Peyer's patch (tissue), 4 donors: ENCODE results near the gene ERC2.

Experiments used
- CTCF ChIP-seq, 6 experiments: fragments of 450-650 bp in 4 of 6; fragments of 200-600 bp in 2 of 6; sonication (generic) in 1 of 6; IDR thresholded peaks; one replicate each; pipeline ENCODE4 v1.5.1; 2017 to 2019; ENCODE audit warnings: antibody characterized with exemption in 6 of 6, mild to moderate bottlenecking in 3 of 6, moderate library complexity in 1 of 6
- POLR2A ChIP-seq, 2 donors: fragments of 450-650 bp; IDR thresholded peaks; one replicate each; pipeline ENCODE4 v1.5.1; 2017; ENCODE audit warnings: antibody characterized with exemption in 2 of 2, mild to moderate bottlenecking in 2 of 2, moderate library complexity in 2 of 2

- no peak for TF ChIP-seq POLR2A (IDR thresholded peaks at IDR 0.05)
- TF ChIP-seq CTCF (IDR thresholded peaks at IDR 0.05): no peak
Measured at GRCh38 chr3:55724821-55725220, 743.4 kb downstream of the ERC2 start.
